Esophagus muscularis mucosa (tissue), 4 donors: ENCODE results near the gene KCNN2. TPM values are rescaled to one million over a fixed set of nuclear protein-coding genes. Genes with fewer than 3 reads are reported as not detected.

Experiments used
- DNase-seq: peaks from one replicate; pipeline ENCODE4 v3.0.0-alpha.2; 2017; ENCODE audit errors: extremely low spot score
- H3K27ac ChIP-seq, 4 donors: fragments of 200-600 bp; sonication (generic); replicated peaks in 1 of 4; 1 replicate in 3 of 4; 2 replicates in 1 of 4; pipeline ENCODE4 v1.5.1; 2016 to 2019; ENCODE audit warnings: mild to moderate bottlenecking in 1 of 4
- H3K27me3 ChIP-seq, 4 donors: fragments of 200-600 bp; sonication (generic); one replicate each; pipeline versions ENCODE4 v1.5.1 to v1.6.0; 2016 to 2019
- H3K36me3 ChIP-seq, 4 donors: fragments of 200-600 bp; sonication (generic); one replicate each; pipeline ENCODE4 v1.5.1; 2016 to 2019
- H3K4me1 ChIP-seq, 4 donors: fragments of 200-600 bp; sonication (generic); one replicate each; pipeline ENCODE4 v1.5.1; 2016 to 2019
- H3K4me3 ChIP-seq, 4 donors: fragments of 200-600 bp; sonication (generic); 1 replicate in 2 of 4; 2 replicates in 2 of 4; pipeline ENCODE4 v1.5.1; 2016 to 2019; ENCODE audit warnings: mild to moderate bottlenecking in 4 of 4, moderate library complexity in 1 of 4
- H3K9me3 ChIP-seq, 4 donors: fragments of 200-600 bp; sonication (generic); 1 replicate in 3 of 4; 2 replicates in 1 of 4; pipeline ENCODE4 v1.5.1; 2016 to 2019
- CTCF ChIP-seq, 3 experiments: fragments of 200-600 bp in 2 of 3; fragments of 450-650 bp in 1 of 3; sonication (generic) in 2 of 3; IDR thresholded peaks; one replicate each; pipeline ENCODE4 v1.5.1; 2017 to 2019; ENCODE audit warnings: antibody characterized with exemption in 3 of 3, mild to moderate bottlenecking in 2 of 3, moderate library complexity in 1 of 3
- EP300 ChIP-seq: sonication (generic); formaldehyde crosslinking; IDR thresholded peaks from one replicate; pipeline ENCODE4 v1.6.1; 2017; ENCODE audit warnings: antibody characterized with exemption
- POLR2A ChIP-seq: fragments of 450-650 bp; IDR thresholded peaks from one replicate; pipeline ENCODE4 v1.6.1; 2017; ENCODE audit warnings: antibody characterized with exemption, moderate library complexity, mild to moderate bottlenecking, low read depth
- POLR2AphosphoS5 ChIP-seq, 2 donors: sonication (generic); formaldehyde crosslinking; IDR thresholded peaks; one replicate each; pipeline ENCODE4 v1.6.1; 2017; ENCODE audit warnings: antibody characterized with exemption in 2 of 2
- WGBS: methylation state at CpG from one replicate; pipeline ENCODE4 v1.1.5; 2018; 5-methylcytosine and 5-hydroxymethylcytosine counted together
- intact Hi-C: fragments of 100-400 bp; cut with DNase I; formaldehyde crosslinking; loops from one replicate; pipeline ENCODE4 v1.15.1; 2023
- total RNA-seq, 4 donors: library from RNA; depleted of rRNA; stranded (reverse); fragments of >200 nt; gene quantifications; one replicate each; pipeline versions ENCODE4 v1.1.0 to v1.2.1, GENCODE V29; 2016

KCNN2 gene
- total RNA-seq, 4 donors from 2014 or later = 6.5 to 10.2 (median 8.6) TPM

- H3K4me1 ChIP-seq = peaks cover 0 to 15% (median 4%) of the 10 kb centered on the region in 4 donors
- intact Hi-C loops = no loop called here
- no peaks in the 10 kb centered on the region for H3K27me3 ChIP-seq
- no peak for DNase-seq
- H3K27ac ChIP-seq = no peak overlapping the region
- H3K9me3 ChIP-seq = no peaks in the 10 kb centered on the region
- no peaks in the 10 kb centered on the region for H3K36me3 ChIP-seq
- H3K4me3 ChIP-seq = no peak overlapping the region
- WGBS = 80% methylated on average over 1 of the region's 1 CpG
- TF ChIP-seq CTCF (IDR thresholded peaks at IDR 0.05) = no peak
- TF ChIP-seq POLR2AphosphoS5 (IDR thresholded peaks at IDR 0.05) = no peak
- no peak for TF ChIP-seq POLR2A
- no peak for TF ChIP-seq EP300
These were observed 116.0 kb downstream of the KCNN2 start for GRCh38 chr5:114477816-114478334.

GRCh38 chr5:114500756-114501155, 138.9 kb downstream of the KCNN2 start:
- Histone ChIP-seq H3K4me3 (no peak overlapping the region), H3K27me3 (no peaks in the 10 kb centered on the region), H3K9me3 (no peaks in the 10 kb centered on the region), H3K4me1 (no peaks in the 10 kb centered on the region), H3K27ac (no peak overlapping the region), H3K36me3 (peaks cover 0 to 8% (median 0%) of the 10 kb centered on the region in 4 donors)
- 74% methylated on average over 4 of the region's 4 CpGs for WGBS
- intact Hi-C loops = no loop called here
- TF ChIP-seq EP300 = no peak
- TF ChIP-seq POLR2AphosphoS5 (IDR thresholded peaks at IDR 0.05) = no peak
- TF ChIP-seq POLR2A = no peak
- TF ChIP-seq CTCF (IDR thresholded peaks at IDR 0.05) = no peak
- no peak for DNase-seq

GRCh38 chr5:114504560-114504959, 142.7 kb downstream of the KCNN2 start:
- Histone ChIP-seq H3K27me3 (no peaks in the 10 kb centered on the region), H3K9me3 (no peaks in the 10 kb centered on the region), H3K4me3 (peak overlapping the region in 2 of 4 donors; percentile 5 to 15), H3K36me3 (no peaks in the 10 kb centered on the region), H3K4me1 (no peaks in the 10 kb centered on the region), H3K27ac (peak overlapping the region in 1 of 4 donors; percentile 28)
- TF ChIP-seq POLR2A (no peak), POLR2AphosphoS5 (IDR thresholded peaks at IDR 0.05) (no peak), CTCF (IDR thresholded peaks at IDR 0.05) (no peak), EP300 (no peak)
- intact Hi-C loops = no loop called here
- 61% methylated on average over 9 of the region's 9 CpGs for WGBS
- no peak for DNase-seq

GRCh38 chr5:114524221-114524620, 162.4 kb downstream of the KCNN2 start:
- WGBS = 89% methylated on average over 1 of the region's 1 CpG
- intact Hi-C loops = no loop called here
- Histone ChIP-seq H3K27ac (no peak overlapping the region), H3K36me3 (no peaks in the 10 kb centered on the region), H3K9me3 (no peaks in the 10 kb centered on the region), H3K4me1 (no peaks in the 10 kb centered on the region), H3K27me3 (no peaks in the 10 kb centered on the region), H3K4me3 (no peak overlapping the region)
- DNase-seq = no peak
- TF ChIP-seq CTCF (IDR thresholded peaks at IDR 0.05) (no peak), POLR2A (no peak), POLR2AphosphoS5 (IDR thresholded peaks at IDR 0.05) (no peak), EP300 (no peak)

- TF ChIP-seq POLR2A (no peak), CTCF (IDR thresholded peaks at IDR 0.05) (no peak), EP300 (no peak), POLR2AphosphoS5 (IDR thresholded peaks at IDR 0.05) (no peak)
- no peak overlapping the region for H3K27ac ChIP-seq
- no peaks in the 10 kb centered on the region for H3K9me3 ChIP-seq
- intact Hi-C loops = no loop called here
- H3K27me3 ChIP-seq = no peaks in the 10 kb centered on the region
- no peak for DNase-seq
- H3K4me3 ChIP-seq = no peak overlapping the region
- no CpG with 5 or more reads among the region's 1 CpG for WGBS
- no peaks in the 10 kb centered on the region for H3K36me3 ChIP-seq
- H3K4me1 ChIP-seq = no peaks in the 10 kb centered on the region
These were observed 182.7 kb downstream of the KCNN2 start for GRCh38 chr5:114544561-114544960.
